A549 (cell line): Measurements from ENCODE around the gene FGD4. TPM values are rescaled to one million over a fixed set of nuclear protein-coding genes. Genes with fewer than 3 reads are reported as not detected.

Source experiments
- ATAC-seq, 2 experiments: fragments of 200-7000 bp in 1 of 2; fragments of >200 bp in 1 of 2; cut with Nextera tagmentation in 1 of 2; cut with Tn5 transposase in 1 of 2; 3 replicates each; pipeline versions ENCODE4 v1.8.0 to v1.9.1; 2018 to 2020; ENCODE audit warnings: mild to moderate bottlenecking in 1 of 2, moderate library complexity in 1 of 2
- CTCF ChIA-PET: fragments of 300-600 bp; sonication (Branson Sonifier 250); formaldehyde crosslinking; extraction: SDS; loops from one replicate; lab custom pipeline; 2021; ENCODE audit warnings: antibody characterized with exemption, inconsistent platforms; lab: Yijun Ruan, JAX
- POLR2A ChIA-PET: fragments of 350-600 bp; formaldehyde crosslinking; extraction: SDS; loops from one replicate; lab custom pipeline; 2021; ENCODE audit warnings: antibody characterized with exemption, inconsistent platforms; lab: Yijun Ruan, JAX
- DNase-seq, 2 experiments: peaks; one replicate each; pipeline versions ENCODE4 v3.0.0 to v3.0.0-alpha.2; 2011 to 2016; ENCODE audit warnings: low read depth in 1 of 2, low spot score in 1 of 2
- FAIRE-seq: peaks from 2 replicates; lab custom pipeline; 2011; peaks lifted over from hg19 to GRCh38; lab: Jason Lieb, UNC
- H3K27ac ChIP-seq, 2 experiments: fragments of >200 bp; sonication (Bioruptor Twin); formaldehyde crosslinking; 3 replicates each; pipeline ENCODE4 v1.5.1; 2016 to 2017
- H3K4me1 ChIP-seq: fragments of >200 bp; sonication (Bioruptor Twin); formaldehyde crosslinking; 3 replicates; pipeline ENCODE4 v1.6.1; 2016
- H3K4me2 ChIP-seq: fragments of >200 bp; sonication (Bioruptor Twin); formaldehyde crosslinking; 3 replicates; pipeline ENCODE4 v1.6.1; 2016
- H3K4me3 ChIP-seq: fragments of >200 bp; sonication (Bioruptor Twin); formaldehyde crosslinking; 3 replicates; pipeline ENCODE4 v1.5.1; 2016
- H3K9me3 ChIP-seq: fragments of >200 bp; sonication (Bioruptor Twin); formaldehyde crosslinking; 3 replicates; pipeline ENCODE4 v1.6.1; 2016
- CBX2 ChIP-seq: fragments of 200-600 bp; sonication (generic); IDR thresholded peaks from 2 replicates; pipeline ENCODE4 v1.6.1; 2016; ENCODE audit warnings: low read depth, mild to moderate bottlenecking, borderline replicate concordance
- CBX8 ChIP-seq: fragments of 200-600 bp; sonication (generic); IDR thresholded peaks from 2 replicates; pipeline ENCODE4 v1.6.1; 2016
- FOXS1 ChIP-seq: fragments of 250-450 bp; sonication (Bioruptor Pico); IDR thresholded peaks from 2 replicates; pipeline ENCODE4 v1.5.0; 2020; ENCODE audit warnings: mild to moderate bottlenecking, moderate library complexity
- HEYL ChIP-seq: fragments of 250-450 bp; sonication (Bioruptor Pico); IDR thresholded peaks from 2 replicates; pipeline ENCODE4 v1.8.0; 2021; ENCODE audit warnings: mild to moderate bottlenecking, moderate library complexity
- JUN ChIP-seq, 2 experiments: fragments of >200 bp; sonication (Bioruptor Twin); formaldehyde crosslinking; IDR thresholded peaks; 2 replicates in 1 of 2; 3 replicates in 1 of 2; pipeline ENCODE4 v1.6.1; 2016 to 2017
- MYC ChIP-seq: IDR thresholded peaks from 2 replicates; pipeline ENCODE4 v1.6.1; 2012; ENCODE audit warnings: mild to moderate bottlenecking, inconsistent platforms, low read length, improper control_type of control experiment, borderline replicate concordance
- NFE2L2 ChIP-seq: fragments of 150-350 bp; conservative IDR thresholded peaks from 2 replicates; pipeline ENCODE4 v1.6.1; 2014; ENCODE audit warnings: low read length
- NPAS2 ChIP-seq: fragments of 250-450 bp; sonication (Bioruptor Pico); IDR thresholded peaks from 2 replicates; pipeline ENCODE4 v1.8.0; 2022; ENCODE audit warnings: mild to moderate bottlenecking, moderate library complexity, borderline replicate concordance
- POLR2A ChIP-seq: IDR thresholded peaks from 2 replicates; pipeline ENCODE4 v1.6.1; 2012; ENCODE audit warnings: mild to moderate bottlenecking, low read length
- POLR2AphosphoS2 ChIP-seq: conservative IDR thresholded peaks from 2 replicates; pipeline ENCODE4 v1.6.1; 2012; ENCODE audit warnings: low read length, improper control_type of control experiment, inconsistent platforms
- RARB ChIP-seq: fragments of 250-450 bp; sonication (Bioruptor Pico); IDR thresholded peaks from 2 replicates; pipeline ENCODE4 v1.8.0; 2021; ENCODE audit warnings: mild to moderate bottlenecking, moderate library complexity
- SMC3 ChIP-seq: fragments of >200 bp; sonication (Bioruptor Twin); formaldehyde crosslinking; IDR thresholded peaks from 3 replicates; pipeline ENCODE4 v1.6.1; 2018; ENCODE audit warnings: inconsistent platforms
- ZFP36 ChIP-seq: fragments of 450-650 bp; IDR thresholded peaks from 2 replicates; pipeline ENCODE4 v1.6.1; 2014; ENCODE audit warnings: borderline replicate concordance; ENCODE audit not compliant: partially characterized antibody
- ZNF302 ChIP-seq: fragments of 250-450 bp; sonication (Bioruptor Pico); IDR thresholded peaks from 2 replicates; pipeline ENCODE4 v1.9.0; 2021; ENCODE audit warnings: inconsistent platforms, mild to moderate bottlenecking, moderate library complexity
- WGBS: methylation state at CpG from one replicate; pipeline ENCODE4 v1.1.6; 2017; ENCODE audit errors: missing lambda C conversion rate; 5-methylcytosine and 5-hydroxymethylcytosine counted together
- polyA plus RNA-seq, 4 experiments: library from polyadenylated mRNA; depleted of rRNA in 3 of 4; stranded (reverse); fragments of >200 nt; fragmentation: RNase III in 1 of 4; extraction: RNeasy Plus Mini Kit Qiagen cat#74134 plus additional on column Dnase treatment in 1 of 4; gene quantifications; 2 replicates in 3 of 4; 3 replicates in 1 of 4; pipeline ENCODE4 v1.2.3, GENCODE V29; 2011 to 2017
- TF ChIP-seq, protein P1 (sequence below): fragments of 250-450 bp; sonication (Bioruptor Pico); IDR thresholded peaks from 2 replicates; pipeline ENCODE4 v1.5.0; 2021; ENCODE audit warnings: mild to moderate bottlenecking, moderate library complexity, borderline replicate concordance
- TF ChIP-seq, protein P2 (sequence below): fragments of 150-350 bp; IDR thresholded peaks from 2 replicates; pipeline ENCODE4 v1.6.1; 2014; ENCODE audit warnings: low read depth, mild to moderate bottlenecking, low read length
- TF ChIP-seq, protein P3 (sequence below): IDR thresholded peaks from 2 replicates; pipeline ENCODE4 v1.6.1; 2012
- TF ChIP-seq, protein P4 (sequence below): fragments of >200 bp; sonication (Bioruptor Twin); formaldehyde crosslinking; IDR thresholded peaks from 3 replicates; pipeline ENCODE4 v1.6.1; 2016
- TF ChIP-seq, protein P5 (sequence below): fragments of 250-450 bp; sonication (Bioruptor Pico); IDR thresholded peaks from 2 replicates; pipeline ENCODE4 v1.5.0; 2020; ENCODE audit warnings: low read depth, mild to moderate bottlenecking, moderate library complexity
- TF ChIP-seq, protein P6 (sequence below): IDR thresholded peaks from 2 replicates; pipeline ENCODE4 v1.6.1; 2012

Gene FGD4
- polyA plus RNA-seq, 2 of the 4 experiments (the other 2 are of a cell fraction), result 2.2 to 6.0 TPM

DNA sequence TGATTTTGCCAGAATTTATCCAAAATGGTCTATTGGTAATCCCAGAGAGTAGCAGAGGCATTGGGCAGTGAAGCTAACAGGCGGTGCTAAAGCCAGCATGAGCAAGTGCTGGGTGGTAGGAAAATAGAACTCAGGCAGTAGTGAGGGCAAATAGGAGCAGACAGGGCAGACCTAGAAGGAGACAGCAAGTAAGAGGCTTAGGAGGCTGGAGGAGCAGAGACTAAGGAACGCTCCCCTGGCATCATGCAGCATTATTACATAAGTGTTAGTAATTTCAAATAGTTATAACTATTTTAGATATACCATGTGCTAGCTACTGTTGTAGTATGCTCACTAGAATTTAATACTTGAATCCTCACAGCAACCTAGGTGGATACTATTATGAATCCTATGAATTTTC is 151.7 kb downstream of the FGD4 start:
- DNase-seq (no peak), ATAC-seq (no peak), FAIRE-seq (no peak)
- TF ChIP-seq, protein P1, sequence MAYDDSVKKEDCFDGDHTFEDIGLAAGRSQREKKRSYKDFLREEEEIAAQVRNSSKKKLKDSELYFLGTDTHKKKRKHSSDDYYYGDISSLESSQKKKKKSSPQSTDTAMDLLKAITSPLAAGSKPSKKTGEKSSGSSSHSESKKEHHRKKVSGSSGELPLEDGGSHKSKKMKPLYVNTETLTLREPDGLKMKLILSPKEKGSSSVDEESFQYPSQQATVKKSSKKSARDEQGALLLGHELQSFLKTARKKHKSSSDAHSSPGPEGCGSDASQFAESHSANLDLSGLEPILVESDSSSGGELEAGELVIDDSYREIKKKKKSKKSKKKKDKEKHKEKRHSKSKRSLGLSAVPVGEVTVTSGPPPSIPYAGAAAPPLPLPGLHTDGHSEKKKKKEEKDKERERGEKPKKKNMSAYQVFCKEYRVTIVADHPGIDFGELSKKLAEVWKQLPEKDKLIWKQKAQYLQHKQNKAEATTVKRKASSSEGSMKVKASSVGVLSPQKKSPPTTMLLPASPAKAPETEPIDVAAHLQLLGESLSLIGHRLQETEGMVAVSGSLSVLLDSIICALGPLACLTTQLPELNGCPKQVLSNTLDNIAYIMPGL (CRISPR knock-in tag), result no peak
- no peak for TF ChIP-seq ZFP36
- no peak for TF ChIP-seq FOXS1 (CRISPR knock-in tag)
- no peak for TF ChIP-seq CBX2
- no peak for TF ChIP-seq RARB
- no peak for TF ChIP-seq CBX8
- TF ChIP-seq, protein P2, sequence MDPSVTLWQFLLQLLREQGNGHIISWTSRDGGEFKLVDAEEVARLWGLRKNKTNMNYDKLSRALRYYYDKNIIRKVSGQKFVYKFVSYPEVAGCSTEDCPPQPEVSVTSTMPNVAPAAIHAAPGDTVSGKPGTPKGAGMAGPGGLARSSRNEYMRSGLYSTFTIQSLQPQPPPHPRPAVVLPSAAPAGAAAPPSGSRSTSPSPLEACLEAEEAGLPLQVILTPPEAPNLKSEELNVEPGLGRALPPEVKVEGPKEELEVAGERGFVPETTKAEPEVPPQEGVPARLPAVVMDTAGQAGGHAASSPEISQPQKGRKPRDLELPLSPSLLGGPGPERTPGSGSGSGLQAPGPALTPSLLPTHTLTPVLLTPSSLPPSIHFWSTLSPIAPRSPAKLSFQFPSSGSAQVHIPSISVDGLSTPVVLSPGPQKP, result no peak
- TF ChIP-seq, protein P3, sequence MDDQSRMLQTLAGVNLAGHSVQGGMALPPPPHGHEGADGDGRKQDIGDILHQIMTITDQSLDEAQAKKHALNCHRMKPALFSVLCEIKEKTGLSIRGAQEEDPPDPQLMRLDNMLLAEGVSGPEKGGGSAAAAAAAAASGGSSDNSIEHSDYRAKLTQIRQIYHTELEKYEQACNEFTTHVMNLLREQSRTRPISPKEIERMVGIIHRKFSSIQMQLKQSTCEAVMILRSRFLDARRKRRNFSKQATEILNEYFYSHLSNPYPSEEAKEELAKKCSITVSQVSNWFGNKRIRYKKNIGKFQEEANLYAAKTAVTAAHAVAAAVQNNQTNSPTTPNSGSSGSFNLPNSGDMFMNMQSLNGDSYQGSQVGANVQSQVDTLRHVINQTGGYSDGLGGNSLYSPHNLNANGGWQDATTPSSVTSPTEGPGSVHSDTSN, result no peak
- no peak for TF ChIP-seq NFE2L2
- TF ChIP-seq, protein P4, sequence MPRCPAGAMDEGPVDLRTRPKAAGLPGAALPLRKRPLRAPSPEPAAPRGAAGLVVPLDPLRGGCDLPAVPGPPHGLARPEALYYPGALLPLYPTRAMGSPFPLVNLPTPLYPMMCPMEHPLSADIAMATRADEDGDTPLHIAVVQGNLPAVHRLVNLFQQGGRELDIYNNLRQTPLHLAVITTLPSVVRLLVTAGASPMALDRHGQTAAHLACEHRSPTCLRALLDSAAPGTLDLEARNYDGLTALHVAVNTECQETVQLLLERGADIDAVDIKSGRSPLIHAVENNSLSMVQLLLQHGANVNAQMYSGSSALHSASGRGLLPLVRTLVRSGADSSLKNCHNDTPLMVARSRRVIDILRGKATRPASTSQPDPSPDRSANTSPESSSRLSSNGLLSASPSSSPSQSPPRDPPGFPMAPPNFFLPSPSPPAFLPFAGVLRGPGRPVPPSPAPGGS, result no peak
- TF ChIP-seq MYC, result no peak
- H3K9me3 ChIP-seq, result no peaks in the 10 kb centered on the region
- no peak overlapping the region for H3K4me2 ChIP-seq
- H3K27ac ChIP-seq, result no peak overlapping the region
- no peak overlapping the region for H3K4me3 ChIP-seq
- POLR2A ChIA-PET, result interaction anchor here (0.6 kb wide), 1 partner anchor 32 kb away, joined by 3 read pairs; no protein-coding TSS in a partner anchor
- WGBS, result 94% methylated on average over 2 of the region's 2 CpGs
- H3K4me1 ChIP-seq, result peaks cover 2% of the 10 kb centered on the region; the same call in 1 of the 3 replicates
- CTCF ChIA-PET, result interaction anchor here (1.2 kb wide), 1 partner anchor 15 kb away, joined by 3 read pairs; no protein-coding TSS in a partner anchor

DNA sequence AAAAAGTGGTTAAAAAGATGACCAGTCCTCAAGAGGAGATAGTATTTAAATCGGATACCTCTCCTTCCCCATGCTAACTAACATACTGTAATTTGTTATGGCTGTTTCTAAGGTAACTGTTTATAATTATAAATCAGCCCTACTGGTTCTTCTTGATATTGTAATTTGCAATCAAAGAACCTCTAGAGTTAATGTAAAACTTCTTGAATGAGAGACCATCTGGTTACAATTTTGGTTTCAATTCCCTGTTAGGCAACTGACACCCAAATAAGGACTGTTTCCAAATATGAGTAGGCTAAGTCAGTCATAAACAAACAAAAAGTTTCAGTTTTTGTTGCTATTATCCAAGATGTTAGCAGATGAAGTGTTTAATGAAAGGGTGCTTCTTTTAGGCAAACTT is 159.5 kb downstream of the FGD4 start:
- no peak for DNase-seq
- CTCF ChIA-PET, result no interaction called here

More for the DNA sequence above, 159.5 kb downstream of the FGD4 start:
- POLR2A ChIA-PET, result no interaction called here
- TF ChIP-seq ZNF302 (no peak), JUN (IDR thresholded peaks at IDR 0.05) (no peak), POLR2A (no peak), POLR2AphosphoS2 (no peak), NPAS2 (no peak), HEYL (CRISPR knock-in tag) (no peak), SMC3 (no peak)
- TF ChIP-seq, protein P5, sequence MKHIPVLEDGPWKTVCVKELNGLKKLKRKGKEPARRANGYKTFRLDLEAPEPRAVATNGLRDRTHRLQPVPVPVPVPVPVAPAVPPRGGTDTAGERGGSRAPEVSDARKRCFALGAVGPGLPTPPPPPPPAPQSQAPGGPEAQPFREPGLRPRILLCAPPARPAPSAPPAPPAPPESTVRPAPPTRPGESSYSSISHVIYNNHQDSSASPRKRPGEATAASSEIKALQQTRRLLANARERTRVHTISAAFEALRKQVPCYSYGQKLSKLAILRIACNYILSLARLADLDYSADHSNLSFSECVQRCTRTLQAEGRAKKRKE (CRISPR knock-in tag), result no peak
- TF ChIP-seq, protein P6, sequence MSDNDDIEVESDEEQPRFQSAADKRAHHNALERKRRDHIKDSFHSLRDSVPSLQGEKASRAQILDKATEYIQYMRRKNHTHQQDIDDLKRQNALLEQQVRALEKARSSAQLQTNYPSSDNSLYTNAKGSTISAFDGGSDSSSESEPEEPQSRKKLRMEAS, result no peak
- TF ChIP-seq, protein P3, result no peak
- H3K4me1 ChIP-seq, result peaks cover 16% of the 10 kb centered on the region; the same call in 1 of the 3 replicates
- no peak overlapping the region for H3K4me3 ChIP-seq
- no peak for FAIRE-seq
- no peak for ATAC-seq
- H3K27ac ChIP-seq, result no peak overlapping the region
- H3K4me2 ChIP-seq, result peak overlapping the region; percentile 0; the same call in 1 of the 3 replicates
- 88% methylated on average over 1 of the region's 1 CpG for WGBS
- no peaks in the 10 kb centered on the region for H3K9me3 ChIP-seq
